HepG2 (cell line): ENCODE measurements around the gene KDM3B. TPM values are rescaled to one million over a fixed set of nuclear protein-coding genes. Genes with fewer than 3 reads are reported as not detected.
A peak's percentile ranks its signal among the peaks of the same experiment; 100 is the strongest.

Experiments
- ARNT2 ChIP-seq: sonication (generic); formaldehyde crosslinking; IDR thresholded peaks from 2 replicates; pipeline ENCODE4 v1.8.0; 2022; ENCODE audit warnings: mild to moderate bottlenecking, low read depth, missing genetic modification reagents, moderate library complexity
- ASH2L ChIP-seq: fragments of 300-600, 200-600 bp; sonication (generic); IDR thresholded peaks from 2 replicates; pipeline ENCODE4 v1.7.0; 2017; ENCODE audit warnings: low read depth, mild to moderate bottlenecking, moderate library complexity, mixed read lengths, low read length; ENCODE audit not compliant: insufficient read length
- CEBPZ ChIP-seq: IDR thresholded peaks from 2 replicates; pipeline ENCODE4 v1.6.1; 2012; ENCODE audit warnings: low read length, improper control_type of control experiment
- FOXA1 ChIP-seq, 2 experiments: fragments of 450-650 bp in 1 of 2; sonication (generic) in 1 of 2; formaldehyde crosslinking in 1 of 2; IDR thresholded peaks; 2 replicates each; pipeline versions ENCODE4 v1.4.0 to v1.6.1; 2016 to 2020; ENCODE audit warnings: missing genetic modification reagents in 1 of 2
- FOXC1 ChIP-seq: sonication (generic); formaldehyde crosslinking; IDR thresholded peaks from 2 replicates; pipeline ENCODE4 v1.8.0; 2022; ENCODE audit warnings: mild to moderate bottlenecking, missing genetic modification reagents, borderline replicate concordance
- GATA4 ChIP-seq: sonication (generic); IDR thresholded peaks from 2 replicates; pipeline ENCODE4 v1.6.1; 2016; ENCODE audit warnings: antibody characterized with exemption, low read depth, borderline replicate concordance
- HDAC1 ChIP-seq: sonication (generic); formaldehyde crosslinking; IDR thresholded peaks from 2 replicates; pipeline ENCODE4 v1.5.1; 2020; ENCODE audit warnings: mild to moderate bottlenecking, missing genetic modification reagents
- HMGXB4 ChIP-seq, 2 experiments: sonication (generic) in 1 of 2; formaldehyde crosslinking in 1 of 2; IDR thresholded peaks; 2 replicates each; pipeline versions ENCODE4 v1.4.0 to v1.6.1; 2018 to 2020; ENCODE audit warnings: missing genetic modification reagents in 2 of 2, borderline replicate concordance in 1 of 2, low read depth in 1 of 2, mild to moderate bottlenecking in 1 of 2, missing biosample characterization in 1 of 2
- MED1 ChIP-seq: sonication (generic); formaldehyde crosslinking; IDR thresholded peaks from 2 replicates; pipeline ENCODE4 v1.4.0; 2020; ENCODE audit warnings: missing genetic modification reagents
- MIXL1 ChIP-seq: IDR thresholded peaks from 2 replicates; pipeline ENCODE4 v1.6.1; 2016
- MYC ChIP-seq: sonication (generic); formaldehyde crosslinking; IDR thresholded peaks from 2 replicates; pipeline ENCODE4 v1.9.0; 2021; ENCODE audit warnings: missing genetic modification reagents, borderline replicate concordance
- NAIF1 ChIP-seq: sonication (generic); formaldehyde crosslinking; IDR thresholded peaks from 2 replicates; pipeline ENCODE4 v1.5.0; 2020; ENCODE audit warnings: mild to moderate bottlenecking, missing genetic modification reagents, borderline replicate concordance
- POLR2A ChIP-seq, 2 experiments: IDR thresholded peaks; 2 replicates each; pipeline ENCODE4 v1.6.1; 2011; ENCODE audit warnings: low read depth in 2 of 2, low read length in 2 of 2, mild to moderate bottlenecking in 1 of 2, moderate library complexity in 1 of 2; ENCODE audit not compliant: insufficient read depth in 1 of 2
- SAP130 ChIP-seq: IDR thresholded peaks from 2 replicates; pipeline ENCODE4 v1.6.1; 2016; ENCODE audit warnings: low read depth
- SETDB1 ChIP-seq: sonication (generic); formaldehyde crosslinking; IDR thresholded peaks from 2 replicates; pipeline ENCODE4 v1.5.1; 2020; ENCODE audit warnings: missing genetic modification reagents, mild to moderate bottlenecking, borderline replicate concordance
- SNAPC2 ChIP-seq: sonication (generic); formaldehyde crosslinking; IDR thresholded peaks from 2 replicates; pipeline ENCODE4 v1.8.1; 2022; ENCODE audit warnings: mild to moderate bottlenecking, missing genetic modification reagents
- SUZ12 ChIP-seq: fragments of 150-350 bp; IDR thresholded peaks from 2 replicates; pipeline ENCODE4 v1.6.1; 2014; ENCODE audit warnings: low read depth, low read length
- TARDBP ChIP-seq: sonication (generic); formaldehyde crosslinking; IDR thresholded peaks from 2 replicates; pipeline ENCODE4 v1.8.0; 2022; ENCODE audit warnings: mild to moderate bottlenecking, missing genetic modification reagents
- TFDP1 ChIP-seq: IDR thresholded peaks from 2 replicates; pipeline ENCODE4 v1.6.1; 2016; ENCODE audit warnings: missing compliant biosample characterization, missing genetic modification reagents, borderline replicate concordance
- XBP1 ChIP-seq: sonication (generic); formaldehyde crosslinking; IDR thresholded peaks from 2 replicates; pipeline ENCODE4 v1.5.0; 2020; ENCODE audit warnings: missing genetic modification reagents
- ZNF143 ChIP-seq: sonication (generic); formaldehyde crosslinking; IDR thresholded peaks from 2 replicates; pipeline ENCODE4 v1.4.0; 2020; ENCODE audit warnings: missing genetic modification reagents
- ZNF160 ChIP-seq: sonication (generic); formaldehyde crosslinking; IDR thresholded peaks from 2 replicates; pipeline ENCODE4 v1.8.0; 2022; ENCODE audit warnings: mild to moderate bottlenecking, inconsistent platforms, missing genetic modification reagents
- ZNF224 ChIP-seq: sonication (generic); formaldehyde crosslinking; IDR thresholded peaks from 2 replicates; pipeline ENCODE4 v1.5.0; 2020; ENCODE audit warnings: mild to moderate bottlenecking, missing genetic modification reagents
- ZNF709 ChIP-seq: sonication (generic); formaldehyde crosslinking; IDR thresholded peaks from 2 replicates; pipeline ENCODE4 v1.5.0; 2020; ENCODE audit warnings: mild to moderate bottlenecking, missing genetic modification reagents
- polyA plus RNA-seq, 8 experiments: library from polyadenylated mRNA; depleted of rRNA in 3 of 8; stranded (reverse) in 7 of 8; unstranded in 1 of 8; fragments of >200 nt; fragmentation: Illumina TruSeq in 4 of 8; extraction: Trizol in 4 of 8; gene quantifications; 2 replicates each; pipeline versions ENCODE4 v1.2.1 to v1.2.3, GENCODE V29; 2011 to 2016; ENCODE audit warnings: low read depth in 4 of 8, missing spikeins in 1 of 8, mixed read lengths in 1 of 8; ENCODE audit not compliant: insufficient read depth in 1 of 8
- total RNA-seq, 5 experiments: library from RNA; depleted of rRNA; stranded (reverse); fragments of >200 nt; fragmentation: Illumina TruSeq; extraction: Trizol; gene quantifications; 2 replicates each; pipeline ENCODE4 v1.2.3, GENCODE V29; 2016; ENCODE audit warnings: low read depth in 1 of 5

Gene KDM3B
- total and polyA plus RNA-seq, 2 of the 13 experiments (the other 11 are each of a cell fraction or from before 2014, with no cell fraction given): 19.7 to 34.3 TPM

GRCh38 chr5:138353560-138354080, 1.1 kb downstream of the KDM3B start (continued):
- TF ChIP-seq SUZ12 (no peak), ZNF143 (peak; percentile 63; the same call in 1 of the 2 replicates), CEBPZ (no peak), ZNF224 (CRISPR knock-in tag) (no peak), ZNF709 (no peak), ZNF160 (CRISPR knock-in tag) (no peak), HMGXB4 (CRISPR knock-in tag; IDR thresholded peaks at IDR 0.05; ENCODE audit: borderline replicate concordance in 1 of 2, low read depth in 1 of 2) (peak in 1 of 2 experiments; percentile 19; a peak in 1 of 4 replicates), GATA4 (no peak), ASH2L (peak; percentile 24), MIXL1 (no peak), SNAPC2 (0 out of 2 replicates have a peak, but pooled peaks have one; percentile 8), HDAC1 (CRISPR knock-in tag) (0 out of 2 replicates have a peak, but pooled peaks have one; percentile 8), TARDBP (CRISPR knock-in tag) (no peak), MYC (CRISPR knock-in tag) (no peak), NAIF1 (CRISPR knock-in tag) (no peak), FOXA1 (IDR thresholded peaks at IDR 0.05) (no peak), FOXA1 (CRISPR knock-in tag; IDR thresholded peaks at IDR 0.05) (no peak), FOXC1 (CRISPR knock-in tag) (no peak), POLR2A (IDR thresholded peaks at IDR 0.05; ENCODE audit: insufficient read depth in 1 of 2, low read depth in 2 of 2, low read length in 2 of 2) (peak in 1 of 2 experiments; percentile 67; a peak in 2 of 4 replicates), TFDP1 (CRISPR knock-in tag) (no peak), XBP1 (CRISPR knock-in tag) (no peak), ARNT2 (peak; percentile 7; the same call in 1 of the 2 replicates), MED1 (CRISPR knock-in tag) (no peak), SETDB1 (no peak), SAP130 (CRISPR knock-in tag) (peak; percentile 41; the same call in 1 of the 2 replicates)
